A549 (cell line): ENCODE measurements around the gene FTSJ1.
"Not testable (repeated sequence)": the region's sequence is repeated elsewhere in the genome, so short reads cannot be mapped to it uniquely, and the experiment has no call there.

Experiments used
- EHF ChIP-seq: fragments of 250-450 bp; sonication (Bioruptor Pico); IDR thresholded peaks from 2 replicates; pipeline ENCODE4 v1.5.0; 2020; ENCODE audit warnings: mild to moderate bottlenecking
- EHMT2 ChIP-seq: fragments of 200-600 bp; sonication (generic); IDR thresholded peaks from 2 replicates; pipeline ENCODE4 v1.6.1; 2016; ENCODE audit warnings: antibody characterized with exemption, low read depth, mild to moderate bottlenecking, moderate library complexity
- HOXA7 ChIP-seq: fragments of 250-450 bp; sonication (Bioruptor Pico); IDR thresholded peaks from 2 replicates; pipeline ENCODE4 v1.5.0; 2020; ENCODE audit warnings: mild to moderate bottlenecking, moderate library complexity
- MAFK ChIP-seq: fragments of 450-650 bp; IDR thresholded peaks from 2 replicates; pipeline ENCODE4 v1.6.1; 2014; ENCODE audit not compliant: partially characterized antibody
- POLR2A ChIP-seq: IDR thresholded peaks from 2 replicates; pipeline ENCODE4 v1.6.1; 2012; ENCODE audit warnings: mild to moderate bottlenecking, low read length
- POLR2AphosphoS2 ChIP-seq: conservative IDR thresholded peaks from 2 replicates; pipeline ENCODE4 v1.6.1; 2012; ENCODE audit warnings: low read length, improper control_type of control experiment, inconsistent platforms
- SMC3 ChIP-seq: fragments of >200 bp; sonication (Bioruptor Twin); formaldehyde crosslinking; IDR thresholded peaks from 3 replicates; pipeline ENCODE4 v1.6.1; 2018; ENCODE audit warnings: inconsistent platforms
- SREBF2 ChIP-seq: fragments of 450-650 bp; IDR thresholded peaks from 2 replicates; pipeline ENCODE4 v1.6.1; 2014; ENCODE audit warnings: mild to moderate bottlenecking, moderate library complexity
- TF ChIP-seq, protein P1 (sequence below): fragments of >200 bp; sonication (Bioruptor Twin); formaldehyde crosslinking; IDR thresholded peaks from 3 replicates; pipeline ENCODE4 v1.5.1; 2016
- TF ChIP-seq, protein P2 (sequence below): fragments of 200-600 bp; sonication (generic); IDR thresholded peaks from 2 replicates; pipeline ENCODE4 v1.6.1; 2016; ENCODE audit warnings: antibody characterized with exemption, mild to moderate bottlenecking, moderate library complexity

DNA sequence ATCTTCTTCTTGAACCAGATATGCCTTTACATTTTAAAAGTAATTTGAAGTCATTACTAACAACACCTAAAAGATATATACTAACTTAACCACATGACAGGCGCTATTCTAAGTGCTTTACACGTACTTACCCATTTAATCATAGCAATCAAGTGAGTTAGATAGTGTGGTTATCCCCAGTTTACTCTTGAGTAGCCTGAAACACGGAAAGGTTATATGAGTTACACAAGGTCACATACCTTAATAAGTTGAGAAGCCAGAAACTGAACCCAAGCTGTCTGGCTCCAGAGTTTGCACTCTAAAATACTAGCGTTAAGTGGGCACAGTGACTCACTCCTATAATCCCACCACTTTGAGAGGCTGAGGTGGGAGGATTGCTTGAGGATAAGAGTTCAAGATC is 45.8 kb upstream of the FTSJ1 start:
- TF ChIP-seq HOXA7 (CRISPR knock-in tag); EHMT2; SMC3; MAFK; SREBF2; POLR2AphosphoS2; POLR2A; EHF (CRISPR knock-in tag): not testable (repeated sequence)
- TF ChIP-seq, protein P1, sequence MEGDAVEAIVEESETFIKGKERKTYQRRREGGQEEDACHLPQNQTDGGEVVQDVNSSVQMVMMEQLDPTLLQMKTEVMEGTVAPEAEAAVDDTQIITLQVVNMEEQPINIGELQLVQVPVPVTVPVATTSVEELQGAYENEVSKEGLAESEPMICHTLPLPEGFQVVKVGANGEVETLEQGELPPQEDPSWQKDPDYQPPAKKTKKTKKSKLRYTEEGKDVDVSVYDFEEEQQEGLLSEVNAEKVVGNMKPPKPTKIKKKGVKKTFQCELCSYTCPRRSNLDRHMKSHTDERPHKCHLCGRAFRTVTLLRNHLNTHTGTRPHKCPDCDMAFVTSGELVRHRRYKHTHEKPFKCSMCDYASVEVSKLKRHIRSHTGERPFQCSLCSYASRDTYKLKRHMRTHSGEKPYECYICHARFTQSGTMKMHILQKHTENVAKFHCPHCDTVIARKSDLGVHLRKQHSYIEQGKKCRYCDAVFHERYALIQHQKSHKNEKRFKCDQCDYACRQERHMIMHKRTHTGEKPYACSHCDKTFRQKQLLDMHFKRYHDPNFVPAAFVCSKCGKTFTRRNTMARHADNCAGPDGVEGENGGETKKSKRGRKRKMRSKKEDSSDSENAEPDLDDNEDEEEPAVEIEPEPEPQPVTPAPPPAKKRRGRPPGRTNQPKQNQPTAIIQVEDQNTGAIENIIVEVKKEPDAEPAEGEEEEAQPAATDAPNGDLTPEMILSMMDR: not testable (repeated sequence)
- TF ChIP-seq, protein P2, sequence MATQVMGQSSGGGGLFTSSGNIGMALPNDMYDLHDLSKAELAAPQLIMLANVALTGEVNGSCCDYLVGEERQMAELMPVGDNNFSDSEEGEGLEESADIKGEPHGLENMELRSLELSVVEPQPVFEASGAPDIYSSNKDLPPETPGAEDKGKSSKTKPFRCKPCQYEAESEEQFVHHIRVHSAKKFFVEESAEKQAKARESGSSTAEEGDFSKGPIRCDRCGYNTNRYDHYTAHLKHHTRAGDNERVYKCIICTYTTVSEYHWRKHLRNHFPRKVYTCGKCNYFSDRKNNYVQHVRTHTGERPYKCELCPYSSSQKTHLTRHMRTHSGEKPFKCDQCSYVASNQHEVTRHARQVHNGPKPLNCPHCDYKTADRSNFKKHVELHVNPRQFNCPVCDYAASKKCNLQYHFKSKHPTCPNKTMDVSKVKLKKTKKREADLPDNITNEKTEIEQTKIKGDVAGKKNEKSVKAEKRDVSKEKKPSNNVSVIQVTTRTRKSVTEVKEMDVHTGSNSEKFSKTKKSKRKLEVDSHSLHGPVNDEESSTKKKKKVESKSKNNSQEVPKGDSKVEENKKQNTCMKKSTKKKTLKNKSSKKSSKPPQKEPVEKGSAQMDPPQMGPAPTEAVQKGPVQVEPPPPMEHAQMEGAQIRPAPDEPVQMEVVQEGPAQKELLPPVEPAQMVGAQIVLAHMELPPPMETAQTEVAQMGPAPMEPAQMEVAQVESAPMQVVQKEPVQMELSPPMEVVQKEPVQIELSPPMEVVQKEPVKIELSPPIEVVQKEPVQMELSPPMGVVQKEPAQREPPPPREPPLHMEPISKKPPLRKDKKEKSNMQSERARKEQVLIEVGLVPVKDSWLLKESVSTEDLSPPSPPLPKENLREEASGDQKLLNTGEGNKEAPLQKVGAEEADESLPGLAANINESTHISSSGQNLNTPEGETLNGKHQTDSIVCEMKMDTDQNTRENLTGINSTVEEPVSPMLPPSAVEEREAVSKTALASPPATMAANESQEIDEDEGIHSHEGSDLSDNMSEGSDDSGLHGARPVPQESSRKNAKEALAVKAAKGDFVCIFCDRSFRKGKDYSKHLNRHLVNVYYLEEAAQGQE: not testable (repeated sequence)
